Measurements from ENCODE around the gene NAXD. TPM values are rescaled to one million over a fixed set of nuclear protein-coding genes. Genes with fewer than 3 reads are reported as not detected.

Gene NAXD
- total RNA-seq, 1 donor from 2014 or later: 28.7 TPM

- DNase-seq (ENCODE audit: low spot score): no peak
- Mint-ChIP-seq H3K4me1 (ENCODE audit: unreplicated experiment) (no peaks in the 10 kb centered on the region), H3K9me3 (ENCODE audit: unreplicated experiment) (no peaks in the 10 kb centered on the region), H3K27ac (ENCODE audit: unreplicated experiment) (no peak overlapping the region), H3K4me3 (ENCODE audit: unreplicated experiment) (no peak overlapping the region), H3K36me3 (ENCODE audit: low read depth, unreplicated experiment) (no peaks in the 10 kb centered on the region), H3K27me3 (ENCODE audit: unreplicated experiment) (peaks cover 4% of the 10 kb centered on the region)
- no peak for TF ChIP-seq CTCF (IDR thresholded peaks at IDR 0.05; ENCODE audit: unreplicated experiment)
Measured at GRCh38 chr13:110571896-110572777, 43.2 kb upstream of the NAXD start.

GRCh38 chr13:110572778-110573118 is 42.6 kb upstream of the NAXD start:
- no peak for TF ChIP-seq CTCF (IDR thresholded peaks at IDR 0.05; ENCODE audit: unreplicated experiment)
- Mint-ChIP-seq H3K4me3 (ENCODE audit: unreplicated experiment) (no peak overlapping the region), H3K27me3 (ENCODE audit: unreplicated experiment) (peaks cover 4% of the 10 kb centered on the region), H3K9me3 (ENCODE audit: unreplicated experiment) (no peaks in the 10 kb centered on the region), H3K4me1 (ENCODE audit: unreplicated experiment) (no peaks in the 10 kb centered on the region), H3K27ac (ENCODE audit: unreplicated experiment) (no peak overlapping the region), H3K36me3 (ENCODE audit: low read depth, unreplicated experiment) (no peaks in the 10 kb centered on the region)
- DNase-seq (ENCODE audit: low spot score): no peak

- DNase-seq (ENCODE audit: low spot score): no peak
- Mint-ChIP-seq H3K36me3 (ENCODE audit: low read depth, unreplicated experiment) (no peaks in the 10 kb centered on the region), H3K4me1 (ENCODE audit: unreplicated experiment) (no peaks in the 10 kb centered on the region), H3K4me3 (ENCODE audit: unreplicated experiment) (no peak overlapping the region), H3K27me3 (ENCODE audit: unreplicated experiment) (peaks cover 4% of the 10 kb centered on the region), H3K9me3 (ENCODE audit: unreplicated experiment) (no peaks in the 10 kb centered on the region), H3K27ac (ENCODE audit: unreplicated experiment) (no peak overlapping the region)
- TF ChIP-seq CTCF (IDR thresholded peaks at IDR 0.05; ENCODE audit: unreplicated experiment): no peak
Measured at GRCh38 chr13:110574161-110574560, 41.2 kb upstream of the NAXD start.

GRCh38 chr13:110575322-110576069 is 39.8 kb upstream of the NAXD start:
- DNase-seq (ENCODE audit: low spot score): no peak
- Mint-ChIP-seq H3K9me3 (ENCODE audit: unreplicated experiment) (no peaks in the 10 kb centered on the region), H3K27ac (ENCODE audit: unreplicated experiment) (no peak overlapping the region), H3K36me3 (ENCODE audit: low read depth, unreplicated experiment) (no peaks in the 10 kb centered on the region), H3K4me1 (ENCODE audit: unreplicated experiment) (no peaks in the 10 kb centered on the region), H3K27me3 (ENCODE audit: unreplicated experiment) (peaks cover 1% of the 10 kb centered on the region), H3K4me3 (ENCODE audit: unreplicated experiment) (no peak overlapping the region)
- TF ChIP-seq CTCF (IDR thresholded peaks at IDR 0.05; ENCODE audit: unreplicated experiment): no peak

GRCh38 chr13:110576070-110576394 is 39.3 kb upstream of the NAXD start:
- H3K27me3 Mint-ChIP-seq (ENCODE audit: unreplicated experiment): peaks cover 1% of the 10 kb centered on the region
- TF ChIP-seq CTCF (IDR thresholded peaks at IDR 0.05; ENCODE audit: unreplicated experiment): no peak
- no peaks in the 10 kb centered on the region for H3K36me3 Mint-ChIP-seq (ENCODE audit: low read depth, unreplicated experiment)
- H3K4me1 Mint-ChIP-seq (ENCODE audit: unreplicated experiment): no peaks in the 10 kb centered on the region
- no peak overlapping the region for H3K4me3 Mint-ChIP-seq (ENCODE audit: unreplicated experiment)
- no peak overlapping the region for H3K27ac Mint-ChIP-seq (ENCODE audit: unreplicated experiment)
- no peak for DNase-seq (ENCODE audit: low spot score)
- no peaks in the 10 kb centered on the region for H3K9me3 Mint-ChIP-seq (ENCODE audit: unreplicated experiment)
